Glomerular endothelial cell (primary cell): ENCODE data around the gene TSKU. TPM values are rescaled to one million over a fixed set of nuclear protein-coding genes. Genes with fewer than 3 reads are reported as not detected.

Source experiments
- DNase-seq: peaks from one replicate; pipeline ENCODE4 v3.0.0-alpha.2; 2011; ENCODE audit warnings: low read depth, low spot score; ENCODE audit errors: extremely low read depth
- total RNA-seq: library from RNA; depleted of rRNA; stranded (reverse); fragments of >200 nt; gene quantifications from 2 replicates; pipeline ENCODE4 v1.2.3, GENCODE V29; 2015

The TSKU gene
- total RNA-seq, 1 donor from 2014 or later: 34.9 TPM

DNA sequence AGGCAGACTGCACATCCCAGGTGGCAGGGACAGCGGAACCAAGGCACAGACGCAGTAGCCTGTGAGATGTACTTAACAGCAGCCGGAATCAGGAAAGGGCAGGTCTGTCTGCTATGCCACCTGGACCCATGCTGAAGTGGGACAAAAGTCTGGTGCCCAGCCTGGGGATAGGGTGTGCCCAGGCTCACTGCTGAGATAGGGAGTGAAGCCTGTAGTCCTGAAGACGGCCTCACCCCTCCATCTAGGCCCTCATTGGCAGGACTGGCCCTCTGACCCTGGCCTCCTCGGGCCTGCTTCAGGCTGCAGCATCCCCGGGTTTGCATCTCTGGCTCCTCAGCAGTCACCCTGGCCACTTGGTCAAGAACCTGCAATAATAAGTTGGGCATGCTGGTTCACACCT is 32.4 kb upstream of the TSKU start:
- DNase-seq: no peak

DNA sequence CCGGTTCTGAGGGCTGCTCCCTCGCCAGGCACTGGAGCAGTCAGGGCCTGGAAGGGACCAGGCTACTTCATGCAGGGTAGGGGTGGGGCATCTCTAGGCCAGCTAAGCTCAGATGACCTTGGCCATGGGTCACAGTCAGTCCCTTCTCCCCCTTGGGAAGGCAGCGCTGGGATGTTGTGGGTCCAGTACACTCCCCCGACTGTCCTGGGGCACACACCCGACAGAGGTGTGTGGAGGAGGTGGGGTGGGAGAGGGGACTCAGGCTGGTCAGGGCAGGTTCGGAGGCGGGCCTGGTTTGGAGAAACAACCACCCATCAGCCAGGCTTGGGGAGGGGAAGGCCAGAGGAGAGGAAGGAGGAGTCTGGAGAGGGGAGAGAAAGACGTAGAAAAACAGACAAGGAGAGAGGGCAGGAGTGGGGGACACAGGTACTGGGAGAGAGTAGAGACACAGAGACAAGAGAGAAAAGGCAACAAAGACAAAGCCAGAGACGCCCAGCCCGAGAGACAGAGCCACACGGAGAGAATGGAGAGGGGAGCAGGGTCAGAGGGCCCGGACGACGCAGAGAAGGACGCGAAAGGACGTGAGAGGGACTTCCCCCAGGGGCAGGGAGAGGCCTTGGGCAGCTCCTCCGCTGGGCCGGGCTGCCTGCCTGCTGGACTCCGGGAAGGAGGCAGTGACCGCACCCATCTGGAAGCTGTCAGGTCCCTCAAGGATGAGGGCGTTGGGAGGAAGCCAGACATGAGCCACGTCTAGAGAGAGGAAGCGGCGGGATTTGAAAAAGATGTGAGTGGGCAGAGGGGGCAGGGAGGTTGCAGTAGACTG is 30.6 kb upstream of the TSKU start:
- DNase-seq: no peak

DNA sequence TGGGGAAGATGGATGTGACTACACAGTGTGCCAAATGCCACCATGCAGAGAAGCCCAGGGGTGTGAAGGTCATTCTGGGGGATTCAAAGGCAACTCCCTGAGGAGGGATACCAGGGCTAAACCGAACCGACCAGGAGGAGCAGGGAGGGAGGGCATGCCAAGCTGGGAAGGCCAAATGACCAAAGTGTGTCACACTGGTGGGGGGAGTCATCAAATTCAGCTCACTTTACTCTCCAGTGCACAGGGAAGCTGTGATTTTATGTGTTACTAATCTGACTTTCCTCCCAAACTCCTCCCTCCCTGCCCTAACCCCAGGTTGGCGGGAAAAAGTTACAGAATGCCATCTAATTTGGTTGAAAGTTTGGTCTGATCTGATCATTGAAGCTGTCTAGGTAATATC is 29.7 kb upstream of the TSKU start:
- DNase-seq: no peak

DNA sequence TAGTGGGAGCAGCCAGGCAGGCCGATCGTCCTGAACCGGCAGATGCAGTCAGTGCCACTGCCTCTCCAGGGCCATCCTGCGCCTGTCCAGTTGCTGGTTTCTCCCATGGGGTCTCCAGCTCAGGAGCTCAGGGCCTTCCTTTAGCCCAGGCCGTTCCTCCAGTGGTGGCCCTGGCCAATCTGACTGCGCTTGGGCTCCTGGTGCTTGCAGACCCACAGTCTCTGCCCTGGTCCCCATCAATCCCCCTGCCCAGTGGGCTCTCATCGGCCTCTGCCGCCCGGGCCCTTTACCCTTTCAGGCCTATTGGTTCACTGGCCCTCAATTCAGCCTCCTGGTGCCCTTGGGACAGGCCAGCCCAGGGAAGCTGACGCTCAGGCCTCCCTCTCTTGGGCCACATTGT is 29.2 kb upstream of the TSKU start:
- DNase-seq: no peak

DNA sequence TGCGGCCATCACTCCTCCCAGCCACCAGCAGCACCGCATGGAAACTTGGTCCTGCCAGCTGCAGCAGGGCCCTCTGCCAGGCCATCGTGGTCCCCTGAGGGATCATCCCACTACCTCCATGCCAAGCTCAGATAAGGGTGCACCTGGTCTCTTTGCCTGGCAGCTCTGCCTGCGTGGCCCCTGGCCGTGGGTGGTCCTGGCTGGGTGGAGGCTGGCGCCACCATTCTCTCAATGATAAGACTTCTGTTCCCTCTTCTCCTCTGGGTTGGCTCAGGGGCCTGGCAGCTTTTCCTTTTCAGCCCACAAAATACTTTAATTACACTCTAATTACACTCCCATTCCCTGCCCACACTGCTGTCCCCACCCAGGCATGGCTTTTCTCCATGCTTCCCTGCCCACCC is 26.8 kb upstream of the TSKU start:
- DNase-seq: no peak

DNA sequence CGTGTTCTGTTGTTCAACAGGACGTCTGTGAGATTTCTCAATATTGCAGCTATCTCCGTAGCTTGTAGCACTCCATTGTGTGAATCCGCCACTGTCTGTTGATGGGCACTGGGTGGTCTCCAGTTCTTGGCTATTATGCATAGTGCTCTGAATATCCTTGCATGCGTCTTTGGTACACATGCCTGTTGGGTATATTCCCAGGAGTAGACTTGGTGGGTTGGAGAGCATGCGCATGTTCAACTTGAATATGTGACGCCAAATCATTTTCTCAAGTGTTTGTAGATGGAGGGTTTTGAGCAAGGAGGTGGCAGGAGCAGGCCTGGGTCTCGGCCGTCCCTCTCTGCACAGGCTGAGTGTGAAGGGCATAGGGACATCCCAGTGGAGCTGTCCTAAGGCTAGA is 24.8 kb upstream of the TSKU start:
- DNase-seq: no peak

DNA sequence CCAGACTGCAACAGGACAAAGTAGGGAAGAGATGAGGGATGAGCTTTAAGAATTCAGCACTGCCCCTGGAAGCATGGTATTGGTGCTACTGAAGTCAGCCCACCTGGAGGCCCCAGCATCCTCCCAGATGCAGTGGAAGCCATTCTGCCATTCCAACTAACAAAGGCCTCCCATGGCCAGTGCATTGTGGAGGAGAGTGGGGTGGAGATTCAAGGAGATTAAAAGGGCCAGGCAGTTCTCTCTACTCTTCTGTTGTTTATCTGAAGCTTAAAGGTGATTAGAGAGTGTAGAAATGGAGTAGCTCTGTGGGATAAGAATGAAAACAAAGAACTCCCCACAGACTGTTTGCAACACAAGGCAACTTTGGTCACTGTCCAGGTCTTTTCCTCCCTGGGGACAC is 24.1 kb upstream of the TSKU start:
- no peak for DNase-seq

DNA sequence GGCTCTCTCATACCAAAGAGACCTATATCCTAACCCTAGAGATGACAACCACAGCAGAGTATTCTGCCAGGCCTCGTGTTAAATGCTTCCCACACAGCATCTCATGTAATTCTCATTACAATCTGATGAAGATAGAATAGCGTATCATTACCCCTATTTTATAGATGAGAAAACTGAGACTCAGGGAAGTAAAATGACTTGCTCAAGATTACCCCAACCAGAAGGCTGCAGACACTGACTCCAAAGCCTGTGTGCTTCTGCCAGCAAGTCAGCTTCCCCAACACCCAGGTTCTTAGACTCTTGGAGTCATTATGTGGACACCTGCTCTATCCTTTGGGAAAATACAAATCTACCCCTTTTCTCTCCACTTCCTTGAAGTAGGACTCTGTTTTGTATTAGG is 23.6 kb upstream of the TSKU start:
- DNase-seq: no peak

DNA sequence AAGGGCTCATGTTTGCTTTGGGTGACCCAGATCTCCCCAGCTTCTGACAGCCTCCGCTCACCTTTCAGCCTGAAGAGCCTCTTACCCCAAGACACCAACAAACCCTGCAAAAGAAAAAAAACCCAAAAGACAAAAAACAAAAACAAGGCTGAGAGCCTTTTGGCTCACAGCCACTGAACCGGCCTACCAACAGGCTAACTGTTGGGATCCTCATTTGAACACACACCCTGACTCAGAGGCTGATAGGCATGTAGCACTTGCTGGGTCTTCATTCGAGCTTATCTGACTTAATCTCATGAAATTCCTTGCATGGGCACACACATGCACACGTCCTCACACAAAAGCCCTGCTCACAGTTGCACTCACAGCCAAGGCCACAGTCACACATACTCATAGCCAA is 22.9 kb upstream of the TSKU start:
- DNase-seq: no peak

DNA sequence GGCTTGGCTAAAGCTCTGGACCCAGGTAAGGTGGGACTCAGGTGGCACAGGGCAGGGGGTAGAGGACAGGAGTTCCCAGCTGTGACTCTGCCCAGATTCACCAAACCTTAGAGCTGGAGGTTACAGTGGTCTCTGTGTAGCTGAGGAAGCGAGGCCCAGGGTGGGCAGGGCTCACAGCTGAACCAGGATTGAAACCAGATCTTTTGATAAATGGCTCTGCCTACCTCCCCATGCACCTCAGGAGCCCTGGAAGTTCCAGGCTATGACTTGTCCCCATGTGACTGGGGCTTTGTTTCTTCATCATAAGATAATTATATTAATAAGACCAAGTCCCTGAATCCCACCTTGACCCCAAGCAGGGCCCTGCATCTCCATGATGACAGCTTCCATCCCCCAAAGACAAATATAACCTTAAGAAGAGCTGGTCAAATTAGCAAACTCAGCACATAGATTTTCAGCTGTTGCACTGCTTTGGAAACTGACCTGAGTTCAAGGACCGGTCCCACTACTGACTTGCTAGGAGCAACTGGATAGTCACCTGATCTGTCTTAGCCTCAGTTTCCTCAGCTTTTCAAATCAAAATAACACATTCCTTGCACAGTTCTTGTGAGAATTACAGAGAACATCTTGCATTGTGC is 21.3 kb upstream of the TSKU start:
- no peak for DNase-seq

DNA sequence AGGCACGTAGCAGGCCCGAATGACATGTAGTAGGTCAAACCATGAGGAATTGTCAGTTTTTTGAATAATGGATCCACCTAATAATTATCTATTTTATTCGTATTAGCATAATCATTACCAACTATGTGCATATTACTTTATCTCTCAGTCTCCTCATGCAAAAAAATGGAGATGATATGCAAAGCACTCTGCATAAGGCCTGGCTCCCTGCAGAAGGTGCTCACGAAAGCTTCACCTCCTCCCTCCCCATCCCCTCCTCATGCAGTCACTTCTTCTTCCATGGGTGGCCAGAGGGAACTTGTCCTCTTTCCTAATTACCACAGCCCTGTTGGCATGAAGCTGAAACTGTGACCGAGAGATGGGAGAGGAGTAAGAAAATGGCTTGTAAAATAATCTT is 20.8 kb upstream of the TSKU start:
- DNase-seq: no peak

DNA sequence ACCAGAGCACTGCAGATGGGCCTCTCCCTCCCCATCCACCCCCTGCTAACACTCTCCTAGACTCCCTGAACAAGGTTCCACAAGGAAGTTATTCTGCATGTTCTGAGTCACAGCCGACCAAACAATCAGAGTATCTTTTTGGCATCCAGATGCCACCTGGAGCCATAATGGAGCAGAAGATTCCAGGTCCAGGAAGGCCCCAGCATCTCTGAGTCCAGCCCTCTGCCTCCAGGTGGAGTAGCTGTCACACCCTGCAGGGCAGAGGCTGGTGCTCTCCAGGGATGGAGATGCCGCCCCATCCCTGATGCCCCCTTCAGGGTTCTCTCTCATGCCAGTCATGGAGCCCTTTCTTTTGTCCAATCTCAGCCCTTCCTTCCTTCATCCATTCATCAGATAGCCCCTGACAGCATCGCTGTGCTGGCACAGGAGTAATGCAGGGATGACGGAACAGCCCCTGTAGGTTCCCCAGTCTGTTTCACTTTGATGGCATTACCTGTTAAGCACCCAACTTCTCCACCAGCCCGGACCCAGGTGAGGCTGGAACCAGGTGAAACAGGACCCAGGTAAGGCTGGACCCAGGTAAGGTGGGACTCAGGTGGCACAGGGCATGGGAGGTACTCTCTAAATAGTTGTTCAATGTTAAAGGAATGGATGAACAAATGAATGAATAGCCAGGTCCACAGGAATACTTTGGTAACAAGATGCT is 20.1 kb upstream of the TSKU start:
- no peak for DNase-seq

DNA sequence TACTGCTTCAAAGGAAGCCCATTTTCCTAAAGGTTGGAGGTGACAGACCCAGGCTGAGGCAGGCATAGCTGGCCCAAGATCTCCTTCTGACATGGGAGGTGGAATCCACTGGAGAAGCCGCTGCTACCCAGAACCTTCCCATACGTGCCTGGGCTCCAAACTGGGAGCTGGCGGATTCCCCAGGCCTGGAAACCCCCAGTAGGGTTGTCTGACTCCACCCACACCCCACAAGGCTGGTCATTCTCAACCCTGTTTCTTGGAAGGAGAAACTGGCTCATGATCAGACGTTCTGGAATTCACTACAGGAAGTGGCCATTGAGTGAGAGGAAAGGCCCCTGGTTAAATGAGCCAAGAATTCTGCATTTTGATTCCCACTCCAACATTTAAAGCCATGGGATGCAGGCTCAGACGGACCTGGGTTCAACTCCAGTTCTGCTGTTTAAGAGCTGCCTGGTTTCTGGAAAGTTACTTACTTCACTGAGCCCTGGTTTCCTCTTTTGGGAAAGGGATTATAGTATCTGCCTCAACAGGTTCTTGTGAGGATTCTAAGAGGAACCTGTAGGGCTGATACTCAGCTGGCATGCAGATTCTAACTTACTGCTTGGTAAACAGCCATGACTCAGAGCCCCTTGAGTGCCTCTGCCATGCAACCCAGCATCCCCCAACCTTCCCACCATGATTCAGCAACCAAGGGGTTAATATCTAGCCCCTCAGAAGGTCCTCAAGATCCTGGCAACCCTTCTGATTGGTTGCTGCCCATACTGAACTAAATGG is 19.4 kb upstream of the TSKU start:
- peak; percentile 56 for DNase-seq

DNA sequence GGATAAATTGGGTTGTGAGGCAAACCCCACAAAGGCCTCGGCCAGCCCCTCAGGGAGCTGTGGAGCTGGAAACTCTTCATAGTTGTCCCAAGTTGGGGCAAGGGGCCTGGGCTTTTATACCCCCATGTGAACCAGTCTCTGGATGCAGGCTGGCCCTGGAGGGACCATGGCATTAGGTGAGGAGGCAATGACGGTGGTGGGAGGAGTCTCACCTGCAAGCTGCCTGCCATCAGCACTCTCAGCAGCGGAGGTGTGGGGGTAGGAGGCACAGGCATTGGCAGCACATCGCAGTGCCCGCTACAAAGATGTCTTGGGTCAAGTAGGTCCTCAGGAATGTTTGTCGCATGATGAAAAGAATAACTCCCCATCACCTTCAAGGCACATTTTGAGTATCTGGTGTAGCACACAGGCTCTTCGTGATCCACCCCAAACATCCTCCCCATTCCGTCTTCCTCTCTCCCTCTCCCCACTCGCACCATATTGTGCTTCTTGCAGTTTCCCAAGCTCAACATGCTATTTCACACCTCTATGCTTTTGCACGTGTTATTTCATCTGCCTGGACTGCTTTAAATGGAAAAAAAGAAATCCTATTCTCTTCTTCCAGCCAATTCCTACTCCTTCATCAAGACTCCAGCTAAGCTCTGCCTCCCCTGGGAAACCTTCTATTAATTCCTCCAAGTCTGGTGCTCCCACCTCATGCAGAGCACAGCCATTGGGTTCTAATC is 18.1 kb upstream of the TSKU start:
- no peak for DNase-seq

DNA sequence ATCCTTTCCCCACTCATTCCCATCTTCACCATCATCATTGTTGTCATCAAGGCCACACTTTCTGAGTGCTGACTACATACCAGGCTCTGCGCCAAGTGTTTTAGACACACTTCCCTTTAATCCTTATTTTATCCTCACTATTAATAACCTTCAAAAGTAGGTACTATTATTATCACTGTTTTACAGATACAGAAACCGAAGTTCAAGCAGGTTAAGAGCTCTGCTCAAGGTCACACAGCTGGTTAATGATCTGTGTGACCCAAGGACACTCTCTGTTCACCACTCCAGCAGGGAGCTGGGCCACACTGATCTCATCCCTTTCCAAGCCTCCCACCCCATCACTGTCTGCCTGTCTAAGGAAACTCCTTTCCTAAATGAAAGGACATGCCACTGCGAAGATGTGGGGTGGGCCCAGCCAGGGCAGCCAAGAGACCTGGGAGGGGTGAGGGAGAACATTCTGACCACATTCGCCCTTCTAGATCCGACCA is 17.2 kb upstream of the TSKU start:
- DNase-seq: no peak

DNA sequence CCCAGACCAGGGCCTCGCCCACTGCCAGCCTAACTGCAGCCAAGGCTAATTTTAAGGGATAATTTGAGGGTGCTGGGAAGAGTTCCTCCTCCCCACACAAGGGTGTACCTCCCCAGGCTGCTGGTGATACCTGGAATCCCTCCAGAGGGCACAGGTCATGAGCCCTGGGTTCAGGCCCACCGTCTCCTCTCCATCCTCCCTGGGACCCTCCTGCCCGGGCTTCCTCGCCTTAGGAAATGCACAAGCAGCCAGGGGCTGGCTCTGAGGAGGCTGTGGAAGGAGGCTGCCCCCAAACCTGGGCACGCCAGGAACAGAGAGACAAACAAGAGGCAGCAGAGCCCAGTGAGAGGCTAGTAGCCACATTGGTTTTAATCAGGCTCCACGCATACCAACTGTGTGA is 16.6 kb upstream of the TSKU start:
- no peak for DNase-seq

DNA sequence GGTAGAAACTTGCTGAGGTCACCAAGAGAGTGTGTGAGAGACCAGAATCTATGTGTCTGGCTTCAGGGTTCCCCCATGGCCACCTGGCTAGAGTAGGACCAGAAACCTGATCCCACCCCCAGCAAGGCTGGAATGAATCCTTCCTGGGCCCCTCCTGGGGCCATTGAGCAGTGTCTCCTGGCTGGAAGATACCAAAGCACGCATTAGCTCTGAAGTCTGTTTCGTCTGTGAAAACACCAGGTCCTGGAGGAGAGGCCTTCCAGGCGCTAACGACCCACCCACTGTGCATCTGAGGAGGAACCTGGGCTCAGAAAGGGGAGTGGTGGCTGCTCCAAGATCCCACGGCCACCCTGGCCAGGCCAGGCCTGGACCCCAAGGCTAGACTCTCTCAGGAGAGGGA is 15.5 kb upstream of the TSKU start:
- no peak for DNase-seq

DNA sequence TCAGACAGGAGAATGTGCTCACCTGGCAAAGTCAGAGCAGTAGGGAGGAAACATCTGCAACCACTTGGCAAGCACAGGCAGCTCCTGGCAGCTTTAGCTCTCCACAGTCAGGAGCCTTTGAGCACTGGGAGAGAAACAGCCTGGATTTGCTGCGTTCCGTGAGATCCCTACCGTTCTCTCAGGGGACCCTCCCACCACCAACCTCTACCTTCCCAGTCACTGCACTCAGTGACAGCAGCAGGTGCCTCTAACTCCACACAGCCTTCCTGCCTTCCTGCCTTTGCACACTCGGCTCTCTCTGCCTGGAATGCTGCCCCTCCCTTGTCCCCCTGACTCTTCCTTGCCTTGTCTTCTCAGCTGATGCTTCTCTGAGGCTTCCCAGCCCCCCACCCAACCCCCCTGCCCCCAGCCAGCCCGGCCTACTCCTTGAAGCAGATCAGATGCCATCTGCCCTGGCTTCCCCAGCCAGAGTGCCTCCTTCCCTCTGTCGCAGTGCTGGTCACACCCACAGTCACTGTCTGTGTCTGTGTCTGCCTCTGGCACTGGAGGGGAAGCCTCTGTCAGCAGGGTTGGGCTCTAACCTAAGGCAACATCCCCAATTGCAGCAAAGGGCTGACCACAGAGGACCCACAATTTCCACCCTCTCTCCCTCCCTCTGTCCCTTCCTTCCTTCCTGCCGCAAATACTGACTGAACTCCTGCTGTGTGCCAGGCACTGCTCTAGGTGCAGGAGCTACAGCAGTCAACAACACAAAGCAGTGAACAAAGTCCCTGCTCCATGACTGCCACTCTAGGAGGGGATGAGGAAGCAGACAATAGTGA is 14.9 kb upstream of the TSKU start:
- no peak for DNase-seq

DNA sequence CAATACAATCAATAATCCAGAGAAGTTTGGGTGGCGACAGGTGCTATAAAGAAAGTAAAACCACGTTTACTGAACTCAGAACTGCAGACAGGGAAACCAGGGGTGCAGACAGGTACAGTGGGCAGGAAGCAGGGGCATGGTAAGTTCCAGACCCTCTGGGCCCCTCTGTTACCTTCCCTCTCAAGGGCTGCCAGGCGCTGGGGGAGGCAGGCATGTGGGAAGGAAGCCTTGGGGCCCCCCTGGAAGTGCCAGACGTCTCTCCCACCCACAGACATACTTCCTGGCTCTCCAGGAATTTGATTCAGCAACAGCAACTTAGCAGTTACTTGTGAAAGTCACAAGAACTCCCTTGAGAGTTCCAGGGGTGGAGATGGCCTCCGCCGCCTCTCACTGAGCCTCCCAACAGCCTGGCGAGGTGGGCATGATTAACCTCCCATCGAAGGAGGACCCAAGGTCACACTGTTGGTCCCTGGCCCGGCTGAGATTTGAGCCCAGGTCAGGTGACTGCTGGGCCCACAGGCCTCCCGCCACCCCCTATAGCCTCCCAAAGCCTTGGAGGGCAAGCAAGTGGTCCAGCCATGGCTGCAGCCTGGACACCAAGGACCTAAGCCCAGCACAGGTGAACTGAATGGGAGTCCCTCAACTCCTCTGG is 14.1 kb upstream of the TSKU start:
- DNase-seq: no peak
